ENCODE measurements around the gene UBE4B.
"Not testable (repeated sequence)": the region's sequence is repeated elsewhere in the genome, so short reads cannot be mapped to it uniquely, and the experiment has no call there.

The UBE4B gene

GRCh38 chr1:10101929-10102328 is 69.2 kb downstream of the UBE4B start:
- Histone ChIP-seq H3K27me3 (ENCODE audit: insufficient read depth, low read depth, severe bottlenecking) (no peaks in the 10 kb centered on the region), H3K27ac (no peak overlapping the region), H3K9me3 (ENCODE audit: severe bottlenecking) (no peaks in the 10 kb centered on the region), H3K4me3 (ENCODE audit: low read depth, low read length) (no peak overlapping the region), H3K36me3 (peaks cover 67% of the 10 kb centered on the region)
- no peak for TF ChIP-seq CTCF (IDR thresholded peaks at IDR 0.05; ENCODE audit: low read depth, low read length)
- no peak for DNase-seq

- H3K27ac ChIP-seq: no peak overlapping the region
- no peaks in the 10 kb centered on the region for H3K27me3 ChIP-seq (ENCODE audit: insufficient read depth, low read depth, severe bottlenecking)
- TF ChIP-seq CTCF (IDR thresholded peaks at IDR 0.05; ENCODE audit: low read depth, low read length): no peak
- no peak for DNase-seq
- H3K9me3 ChIP-seq (ENCODE audit: severe bottlenecking): no peaks in the 10 kb centered on the region
- no peak overlapping the region for H3K4me3 ChIP-seq (ENCODE audit: low read depth, low read length)
- peaks cover 64% of the 10 kb centered on the region for H3K36me3 ChIP-seq
Observed at GRCh38 chr1:10103193-10103592, 70.4 kb downstream of the UBE4B start.

- DNase-seq: no peak
- no peak for TF ChIP-seq CTCF (IDR thresholded peaks at IDR 0.05; ENCODE audit: low read depth, low read length)
- H3K27me3 ChIP-seq (ENCODE audit: insufficient read depth, low read depth, severe bottlenecking): no peaks in the 10 kb centered on the region
- peaks cover 80% of the 10 kb centered on the region for H3K36me3 ChIP-seq
- no peaks in the 10 kb centered on the region for H3K9me3 ChIP-seq (ENCODE audit: severe bottlenecking)
- H3K27ac ChIP-seq: no peak overlapping the region
- H3K4me3 ChIP-seq (ENCODE audit: low read depth, low read length): no peak overlapping the region
Observed at GRCh38 chr1:10104834-10105233, 72.1 kb downstream of the UBE4B start.

- Histone ChIP-seq H3K36me3 (peaks cover 81% of the 10 kb centered on the region), H3K9me3 (ENCODE audit: severe bottlenecking) (no peaks in the 10 kb centered on the region), H3K27me3 (ENCODE audit: insufficient read depth, low read depth, severe bottlenecking) (no peaks in the 10 kb centered on the region), H3K4me3 (ENCODE audit: low read depth, low read length) (no peak overlapping the region), H3K27ac (no peak overlapping the region)
- no peak for DNase-seq
- no peak for TF ChIP-seq CTCF (IDR thresholded peaks at IDR 0.05; ENCODE audit: low read depth, low read length)
Observed at GRCh38 chr1:10105484-10105883, 72.7 kb downstream of the UBE4B start.

- no peak for TF ChIP-seq CTCF (IDR thresholded peaks at IDR 0.05; ENCODE audit: low read depth, low read length)
- no peaks in the 10 kb centered on the region for H3K27me3 ChIP-seq (ENCODE audit: insufficient read depth, low read depth, severe bottlenecking)
- H3K36me3 ChIP-seq: peaks cover 82% of the 10 kb centered on the region
- H3K27ac ChIP-seq: no peak overlapping the region
- no peaks in the 10 kb centered on the region for H3K9me3 ChIP-seq (ENCODE audit: severe bottlenecking)
- DNase-seq: no peak
- no peak overlapping the region for H3K4me3 ChIP-seq (ENCODE audit: low read depth, low read length)
Observed at GRCh38 chr1:10106241-10106640, 73.5 kb downstream of the UBE4B start.

GRCh38 chr1:10106756-10107475 is 74.2 kb downstream of the UBE4B start:
- Histone ChIP-seq H3K27me3 (ENCODE audit: insufficient read depth, low read depth, severe bottlenecking) (no peaks in the 10 kb centered on the region), H3K9me3 (ENCODE audit: severe bottlenecking) (no peaks in the 10 kb centered on the region), H3K36me3 (peaks cover 82% of the 10 kb centered on the region), H3K27ac (no peak overlapping the region), H3K4me3 (ENCODE audit: low read depth, low read length) (no peak overlapping the region)
- no peak for DNase-seq
- TF ChIP-seq CTCF (IDR thresholded peaks at IDR 0.05; ENCODE audit: low read depth, low read length): no peak

- H3K4me3 ChIP-seq (ENCODE audit: low read depth, low read length); H3K27me3 ChIP-seq (ENCODE audit: insufficient read depth, low read depth, severe bottlenecking); H3K9me3 ChIP-seq (ENCODE audit: severe bottlenecking); DNase-seq; H3K27ac ChIP-seq: not testable (repeated sequence)
- H3K36me3 ChIP-seq: peaks cover 82% of the 10 kb centered on the region
Observed at GRCh38 chr1:10107476-10107847, 74.7 kb downstream of the UBE4B start.

Data from WERI-Rb-1 (cell line).